Measurements from ENCODE around the gene LAX1. TPM values are rescaled to one million over a fixed set of nuclear protein-coding genes. Genes with fewer than 3 reads are reported as not detected.

LAX1 gene
- total and polyA plus RNA-seq, 5 donors from 2014 or later = 33.5 to 53.0 (median 41.5) TPM

DNA sequence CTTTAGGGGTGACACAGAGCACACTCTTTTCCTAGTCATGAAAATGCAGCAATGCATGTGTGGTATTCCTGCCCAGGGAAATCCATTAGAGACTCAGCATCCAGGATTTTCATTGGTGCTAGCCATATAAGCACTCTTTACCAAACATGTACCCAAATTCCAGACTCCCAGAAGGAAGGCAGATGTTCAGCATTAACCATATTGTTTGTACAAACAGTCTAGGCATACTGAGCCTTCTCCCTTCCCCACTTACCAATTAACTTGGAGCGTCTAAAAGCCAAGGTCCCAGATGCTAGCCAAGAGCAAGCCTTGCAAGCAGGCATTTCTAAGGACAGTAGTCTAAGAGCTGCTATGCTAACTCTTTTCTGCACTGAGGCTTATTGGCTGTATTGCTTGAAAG, 58.3 kb downstream of the LAX1 start:
- no peak for DNase-seq
- no peak overlapping the region for H3K4me3 ChIP-seq (ENCODE audit: low read depth, low read length)
- H3K4me3 Mint-ChIP-seq = no peak overlapping the region
- peaks cover 12 to 31% (median 26%) of the 10 kb centered on the region in 4 donors for H3K4me1 Mint-ChIP-seq
- no peaks in the 10 kb centered on the region for H3K27me3 Mint-ChIP-seq
- no peaks in the 10 kb centered on the region for H3K4me1 ChIP-seq (ENCODE audit: control insufficient read depth, insufficient read depth, low read length, poor library complexity, severe bottlenecking)
- peaks cover 0 to 1% (median 0%) of the 10 kb centered on the region in 7 donors for H3K9me3 Mint-ChIP-seq
- no peak for ATAC-seq (ENCODE audit: low read depth in 2 of 2)
- H3K36me3 ChIP-seq (ENCODE audit: control insufficient read depth, insufficient read depth, low read length) = peaks cover 78% of the 10 kb centered on the region
- no peaks in the 10 kb centered on the region for H3K27me3 ChIP-seq (ENCODE audit: control insufficient read depth, insufficient read depth, low read length)
- H3K9me3 ChIP-seq (ENCODE audit: control insufficient read depth in 2 of 2, low read length in 2 of 2) = no peaks in the 10 kb centered on the region
- H3K36me3 Mint-ChIP-seq = peaks cover 51% of the 10 kb centered on the region
- peak overlapping the region in 2 of 3 donors; percentile 13 to 48 for H3K27ac Mint-ChIP-seq
- no peak overlapping the region for H3K27ac ChIP-seq (ENCODE audit: insufficient read depth, low read length, poor library complexity, severe bottlenecking)

Other genes with a start within 250 kb of the LAX1 start
- 149 TPM for gene ATP2B4, start 138.4 kb upstream of the LAX1 start, total RNA-seq
- gene ATP2B4, start 138.4 kb upstream of the LAX1 start, polyA plus RNA-seq = 10 to 100 TPM; 25.8 to 39.6 (median 31.7) TPM
- gene ZBED6, start 30.4 kb downstream of the LAX1 start, total RNA-seq = 31.0 TPM
- under 1 TPM; 0.22 to 0.79 (median 0.55) TPM for gene ZBED6, start 30.4 kb downstream of the LAX1 start, polyA plus RNA-seq
- gene ZC3H11A, start 30.4 kb downstream of the LAX1 start, total RNA-seq = 78.1 TPM
- 10 to 100 TPM; 34.4 to 44.3 (median 42.6) TPM for gene ZC3H11A, start 30.4 kb downstream of the LAX1 start, polyA plus RNA-seq
- gene SNRPE, start 96.4 kb downstream of the LAX1 start, total RNA-seq = 40.1 TPM
- 100 to 1,000 TPM; 197 to 324 (median 265) TPM for gene SNRPE, start 96.4 kb downstream of the LAX1 start, polyA plus RNA-seq

Data from CD4-positive, CD25-positive, alpha-beta regulatory T cell (primary cell).